ENCODE data around the gene AP3S2. TPM values are rescaled to one million over a fixed set of nuclear protein-coding genes. Genes with fewer than 3 reads are reported as not detected.

Gene AP3S2
- total and polyA plus RNA-seq, 2 of the 8 experiments (the other 6 are each of a cell fraction or from before 2014, with no cell fraction given): 19.2 to 45.4 TPM

DNA sequence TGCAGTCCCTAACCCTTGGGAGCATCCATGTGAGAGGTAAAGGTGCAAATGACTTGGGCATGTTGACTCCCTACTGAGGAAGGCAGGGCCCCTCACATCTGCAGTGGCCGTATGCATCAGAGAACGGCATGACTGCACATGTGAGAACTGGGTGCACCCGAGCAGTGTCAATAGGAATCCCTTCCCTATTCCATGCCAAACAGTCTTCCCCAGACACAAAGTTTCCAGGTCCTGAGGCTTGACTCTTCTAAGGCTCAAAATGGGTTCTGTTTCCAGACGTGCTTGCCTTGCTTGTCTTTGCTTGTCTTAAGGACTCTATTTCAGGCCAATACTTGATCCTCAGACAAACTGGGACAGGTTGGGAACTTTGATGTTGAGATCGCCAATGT lies 58.6 kb downstream of the AP3S2 start:
- no peak overlapping the region for H2AK5ac ChIP-seq (ENCODE audit: low read depth, low read length)
- H2BK120ac ChIP-seq (replicated peaks; ENCODE audit: low read depth, low read length): no peak overlapping the region
- WGBS, 2 experiments (ENCODE audit: extremely low coverage in 1 of 2, insufficient coverage in 1 of 2, insufficient read length in 1 of 2, insufficient replicate concordance in 2 of 2, low coverage in 1 of 2, low lambda C conversion rate in 2 of 2, missing lambda C conversion rate in 1 of 2): 76% methylated on average over 5 of the region's 5 CpGs; no CpG with 5 or more reads in 1 of the 2 experiments
- no peaks in the 10 kb centered on the region for H3K79me2 ChIP-seq (ENCODE audit: control insufficient read depth in 1 of 2, insufficient read depth in 2 of 2, low read length in 2 of 2)
- FAIRE-seq (no peak), DNase-seq (ENCODE audit: low read depth in 1 of 2, low spot score in 2 of 2) (no peak)
- no peaks in the 10 kb centered on the region for H3K9me3 ChIP-seq (ENCODE audit: insufficient read depth in 2 of 2, low read depth in 1 of 2, low read length in 1 of 2)
- H2BK15ac ChIP-seq (ENCODE audit: low read length): no peak overlapping the region
- no peaks in the 10 kb centered on the region for H3K79me1 ChIP-seq (ENCODE audit: low read depth, low read length)
- no peak overlapping the region for H3K27ac ChIP-seq (ENCODE audit: low read depth, low read length)
- H3K4me3 ChIP-seq (ENCODE audit: extremely low read depth in 1 of 4, insufficient read depth in 2 of 4, low read depth in 3 of 4, low read length in 4 of 4): no peak overlapping the region
- no peaks in the 10 kb centered on the region for H3K27me3 ChIP-seq (replicated peaks in 1 of 4; ENCODE audit: control insufficient read depth in 3 of 4, extremely low read depth in 1 of 4, insufficient read depth in 3 of 4, low read length in 3 of 4)
- no peak overlapping the region for H3K23ac ChIP-seq (ENCODE audit: insufficient read length)
- H3K23me2 ChIP-seq (ENCODE audit: low read depth, low read length): no peaks in the 10 kb centered on the region
- H2BK20ac ChIP-seq (ENCODE audit: low read length): no peak overlapping the region
- ChIA-PET POLR2A (ENCODE audit: partially characterized antibody) (no interaction called here), CTCF (ENCODE audit: partially characterized antibody) (no interaction called here)
- no peak overlapping the region for H4K91ac ChIP-seq (replicated peaks; ENCODE audit: insufficient read length, low read length)
- H3K4me2 ChIP-seq (ENCODE audit: insufficient read depth in 1 of 2, low read depth in 2 of 2, low read length in 2 of 2): no peak overlapping the region
- H4K20me1 ChIP-seq (replicated peaks in 1 of 2; ENCODE audit: control insufficient read depth in 1 of 2, insufficient read depth in 2 of 2, low read length in 2 of 2): peaks cover 2 to 5% of the 10 kb centered on the region in 2 experiments
- no peak for TF ChIP-seq NANOG (IDR thresholded peaks at IDR 0.05; ENCODE audit: insufficient read depth, low read depth, low read length, poor library complexity, severe bottlenecking)
- TF ChIP-seq, protein P1, sequence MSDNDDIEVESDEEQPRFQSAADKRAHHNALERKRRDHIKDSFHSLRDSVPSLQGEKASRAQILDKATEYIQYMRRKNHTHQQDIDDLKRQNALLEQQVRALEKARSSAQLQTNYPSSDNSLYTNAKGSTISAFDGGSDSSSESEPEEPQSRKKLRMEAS (IDR thresholded peaks at IDR 0.05): no peak
- no peak for TF ChIP-seq SIX5 (IDR thresholded peaks at IDR 0.05; ENCODE audit: low read depth, low read length)
- TF ChIP-seq RNF2 (IDR thresholded peaks at IDR 0.05; ENCODE audit: borderline replicate concordance, low read depth, low read length, missing control alignments, poor library complexity, severe bottlenecking): no peak
- no peak for TF ChIP-seq CHD1 (IDR thresholded peaks at IDR 0.05; ENCODE audit: low read depth, low read length)
- no peak for TF ChIP-seq TBP (IDR thresholded peaks at IDR 0.05; ENCODE audit: low read depth, low read length)
- TF ChIP-seq ASH2L (IDR thresholded peaks at IDR 0.05; ENCODE audit: low read length): no peak
- no peak overlapping the region for H4K5ac ChIP-seq (ENCODE audit: insufficient read length, low read depth, low read length)
- no peak overlapping the region for H2BK5ac ChIP-seq (ENCODE audit: low read depth, low read length)
- no peak overlapping the region for H3K56ac ChIP-seq (replicated peaks; ENCODE audit: insufficient read length, low read depth, low read length)
- no peak overlapping the region for H4K8ac ChIP-seq (ENCODE audit: extremely low read depth, insufficient read depth, low read length)
- no peaks in the 10 kb centered on the region for H3K4me1 ChIP-seq (replicated peaks in 1 of 4; ENCODE audit: control insufficient read depth in 3 of 4, insufficient read depth in 4 of 4, low read length in 3 of 4)
- H3K18ac ChIP-seq (ENCODE audit: extremely low read depth, low read length): no peak overlapping the region
- H2AFZ ChIP-seq (ENCODE audit: low read length): no peak overlapping the region
- H3K9ac ChIP-seq (replicated peaks in 1 of 4; ENCODE audit: extremely low read depth in 1 of 4, low read depth in 3 of 4, low read length in 3 of 4): no peak overlapping the region
- no peak overlapping the region for H3K14ac ChIP-seq (ENCODE audit: insufficient read length)
- peaks cover 0 to 38% (median 17%) of the 10 kb centered on the region in 4 experiments; a peak in 7 of 8 replicates for H3K36me3 ChIP-seq (ENCODE audit: control insufficient read depth in 2 of 4, insufficient read depth in 4 of 4, low read length in 3 of 4)
- H3K4ac ChIP-seq (replicated peaks; ENCODE audit: insufficient read length, low read depth, low read length): no peak overlapping the region
- no peak overlapping the region for H2BK12ac ChIP-seq (ENCODE audit: low read depth, low read length)
